ENCODE results near the gene MBD2. TPM values are rescaled to one million over a fixed set of nuclear protein-coding genes. Genes with fewer than 3 reads are reported as not detected.

MBD2 gene
- total RNA-seq, 2 experiments from 2014 or later = 101 to 102 TPM

DNA sequence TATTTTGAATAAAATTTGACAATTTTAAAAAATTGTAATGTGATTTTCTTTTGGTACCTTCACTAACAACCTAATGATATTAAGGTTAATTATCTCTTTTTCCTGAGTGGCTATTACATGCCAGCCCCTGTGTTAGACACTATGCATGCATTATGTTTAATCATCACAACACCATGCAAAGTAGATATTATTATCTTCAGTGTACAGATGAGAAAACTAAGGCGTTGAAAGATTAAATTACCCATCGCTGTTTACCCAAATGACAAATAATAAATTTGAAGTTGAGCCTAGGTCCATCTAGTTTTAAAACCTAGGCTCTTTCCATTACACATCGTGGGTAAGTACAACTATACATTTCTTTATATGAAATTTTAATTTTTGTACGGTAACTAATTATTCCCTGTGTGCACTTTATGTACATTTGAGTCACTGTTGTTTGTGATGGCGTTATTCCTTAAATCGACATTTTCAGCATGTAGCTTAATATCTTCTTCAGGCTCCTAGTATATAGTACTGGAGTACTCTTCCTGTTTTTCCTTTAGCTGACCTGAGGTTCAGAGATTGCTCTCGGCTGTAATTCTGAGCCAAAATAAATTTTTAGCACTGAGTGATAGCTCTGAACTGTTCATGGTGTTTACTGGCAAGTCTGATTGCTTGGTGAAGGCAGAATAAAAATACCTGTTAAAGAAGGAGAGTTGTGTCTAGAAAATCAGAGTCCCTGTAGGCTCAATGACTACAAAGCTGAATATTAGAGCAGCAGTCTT, 13.9 kb upstream of the MBD2 start:
- intact Hi-C loops (cut with micrococcal nuclease) = no loop called here
- Mint-ChIP-seq H3K9me3 (no peaks in the 10 kb centered on the region), H3K27ac (no peak overlapping the region), H3K36me3 (ENCODE audit: low read depth) (no peaks in the 10 kb centered on the region), H3K4me3 (no peak overlapping the region), H3K27me3 (peaks cover 3% of the 10 kb centered on the region), H3K4me1 (ENCODE audit: low read depth) (no peaks in the 10 kb centered on the region)
- ChIA-PET POLR2A (no interaction called here), CTCF (interaction anchor here (1.5 kb wide), 1 partner anchor 9 kb away, joined by 3 read pairs; no protein-coding TSS in a partner anchor)
- TF ChIP-seq, protein P1, sequence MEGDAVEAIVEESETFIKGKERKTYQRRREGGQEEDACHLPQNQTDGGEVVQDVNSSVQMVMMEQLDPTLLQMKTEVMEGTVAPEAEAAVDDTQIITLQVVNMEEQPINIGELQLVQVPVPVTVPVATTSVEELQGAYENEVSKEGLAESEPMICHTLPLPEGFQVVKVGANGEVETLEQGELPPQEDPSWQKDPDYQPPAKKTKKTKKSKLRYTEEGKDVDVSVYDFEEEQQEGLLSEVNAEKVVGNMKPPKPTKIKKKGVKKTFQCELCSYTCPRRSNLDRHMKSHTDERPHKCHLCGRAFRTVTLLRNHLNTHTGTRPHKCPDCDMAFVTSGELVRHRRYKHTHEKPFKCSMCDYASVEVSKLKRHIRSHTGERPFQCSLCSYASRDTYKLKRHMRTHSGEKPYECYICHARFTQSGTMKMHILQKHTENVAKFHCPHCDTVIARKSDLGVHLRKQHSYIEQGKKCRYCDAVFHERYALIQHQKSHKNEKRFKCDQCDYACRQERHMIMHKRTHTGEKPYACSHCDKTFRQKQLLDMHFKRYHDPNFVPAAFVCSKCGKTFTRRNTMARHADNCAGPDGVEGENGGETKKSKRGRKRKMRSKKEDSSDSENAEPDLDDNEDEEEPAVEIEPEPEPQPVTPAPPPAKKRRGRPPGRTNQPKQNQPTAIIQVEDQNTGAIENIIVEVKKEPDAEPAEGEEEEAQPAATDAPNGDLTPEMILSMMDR (IDR thresholded peaks at IDR 0.05) = no peak
- DNase-seq = no peak
- ATAC-seq = no peak

DNA sequence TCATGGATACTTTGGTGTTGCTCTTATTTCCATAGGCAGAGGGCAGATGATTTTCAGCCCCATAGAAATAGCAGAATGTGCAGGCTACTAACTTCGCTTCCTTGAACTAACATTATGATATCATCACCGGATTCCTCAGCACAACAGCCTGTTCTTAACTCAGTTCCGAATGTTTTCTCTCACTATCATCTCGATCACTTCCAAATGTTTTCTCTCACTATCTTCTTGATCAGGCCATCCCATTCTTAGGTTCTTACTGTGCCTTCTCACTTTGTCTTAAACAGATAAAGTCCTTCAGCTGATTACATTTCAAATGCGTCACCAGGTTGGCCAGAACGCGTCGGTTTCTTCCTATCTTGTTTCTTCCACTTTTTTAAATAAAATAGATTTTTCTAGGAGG, 11.4 kb upstream of the MBD2 start:
- ChIA-PET CTCF (no interaction called here), POLR2A (no interaction called here)
- TF ChIP-seq, protein P1 (IDR thresholded peaks at IDR 0.05) = no peak
- H3K36me3 Mint-ChIP-seq (ENCODE audit: low read depth) = no peaks in the 10 kb centered on the region
- no peaks in the 10 kb centered on the region for H3K4me1 Mint-ChIP-seq (ENCODE audit: low read depth)
- no peaks in the 10 kb centered on the region for H3K9me3 Mint-ChIP-seq
- intact Hi-C loops (cut with micrococcal nuclease) = no loop called here
- DNase-seq (no peak), ATAC-seq (no peak)
- no peak overlapping the region for H3K4me3 Mint-ChIP-seq
- H3K27ac Mint-ChIP-seq = no peak overlapping the region
- peaks cover 3% of the 10 kb centered on the region for H3K27me3 Mint-ChIP-seq

DNA sequence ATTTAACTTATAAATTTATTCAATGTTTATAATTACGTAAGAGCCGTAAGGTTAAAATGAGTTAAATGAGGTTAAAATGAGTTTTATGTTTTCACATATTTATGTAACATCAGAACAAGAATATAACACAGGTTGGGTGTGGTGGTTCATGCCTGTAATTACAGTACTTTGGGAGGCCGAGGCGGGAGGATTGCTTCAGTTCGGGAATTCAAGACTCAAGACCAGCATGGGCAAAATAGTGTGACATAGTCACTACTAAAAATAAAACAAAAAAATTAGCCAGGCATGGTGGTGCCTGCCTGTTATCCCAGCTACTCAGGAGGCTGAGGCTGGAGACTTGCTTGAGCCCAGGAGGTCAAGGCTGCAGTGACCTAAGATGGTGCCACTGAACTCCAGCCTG, 9.3 kb upstream of the MBD2 start:
- intact Hi-C loops (cut with micrococcal nuclease) = no loop called here
- ATAC-seq (no peak), DNase-seq (no peak)
- no peak overlapping the region for H3K4me3 Mint-ChIP-seq
- peaks cover 3% of the 10 kb centered on the region for H3K27me3 Mint-ChIP-seq
- TF ChIP-seq, protein P1 (IDR thresholded peaks at IDR 0.05) = no peak
- H3K27ac Mint-ChIP-seq = no peak overlapping the region
- H3K36me3 Mint-ChIP-seq (ENCODE audit: low read depth) = no peaks in the 10 kb centered on the region
- H3K4me1 Mint-ChIP-seq (ENCODE audit: low read depth) = peaks cover 11% of the 10 kb centered on the region
- ChIA-PET POLR2A (interaction anchor here (1.0 kb wide), 1 partner anchor 9 kb away, joined by 3 read pairs; the partner anchor contains the start of gene MBD2), CTCF (no interaction called here)
- H3K9me3 Mint-ChIP-seq = no peaks in the 10 kb centered on the region

DNA sequence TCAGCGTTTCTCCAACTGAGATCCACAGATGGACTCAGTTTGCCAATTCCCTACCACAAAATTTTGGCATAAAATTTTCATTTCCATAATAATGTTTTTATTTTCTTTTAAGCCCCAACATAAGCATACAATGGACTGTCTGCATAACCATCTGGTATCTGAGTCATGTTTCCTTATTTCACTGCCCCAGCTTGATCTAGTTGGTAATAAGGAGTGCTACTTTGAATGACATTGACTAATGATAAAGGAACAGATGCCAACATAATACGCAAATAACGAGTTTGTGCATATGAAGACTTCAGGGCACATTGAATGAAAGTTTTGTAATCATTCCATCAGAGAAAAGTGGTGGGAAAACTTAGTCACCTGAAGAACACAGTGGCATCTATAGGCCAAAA, 8.8 kb upstream of the MBD2 start:
- intact Hi-C loops (cut with micrococcal nuclease) = no loop called here
- Mint-ChIP-seq H3K27ac (no peak overlapping the region), H3K9me3 (no peaks in the 10 kb centered on the region), H3K27me3 (peaks cover 3% of the 10 kb centered on the region), H3K4me3 (no peak overlapping the region), H3K36me3 (ENCODE audit: low read depth) (no peaks in the 10 kb centered on the region), H3K4me1 (ENCODE audit: low read depth) (peaks cover 13% of the 10 kb centered on the region)
- ChIA-PET CTCF (no interaction called here), POLR2A (interaction anchor here (0.8 to 1.0 kb wide), 2 partner anchors 8 to 1038 kb away, joined by 3 read pairs; partner anchors contain the start of gene MBD2)
- no peak for DNase-seq
- ATAC-seq = no peak
- TF ChIP-seq, protein P1 (IDR thresholded peaks at IDR 0.05) = no peak

DNA sequence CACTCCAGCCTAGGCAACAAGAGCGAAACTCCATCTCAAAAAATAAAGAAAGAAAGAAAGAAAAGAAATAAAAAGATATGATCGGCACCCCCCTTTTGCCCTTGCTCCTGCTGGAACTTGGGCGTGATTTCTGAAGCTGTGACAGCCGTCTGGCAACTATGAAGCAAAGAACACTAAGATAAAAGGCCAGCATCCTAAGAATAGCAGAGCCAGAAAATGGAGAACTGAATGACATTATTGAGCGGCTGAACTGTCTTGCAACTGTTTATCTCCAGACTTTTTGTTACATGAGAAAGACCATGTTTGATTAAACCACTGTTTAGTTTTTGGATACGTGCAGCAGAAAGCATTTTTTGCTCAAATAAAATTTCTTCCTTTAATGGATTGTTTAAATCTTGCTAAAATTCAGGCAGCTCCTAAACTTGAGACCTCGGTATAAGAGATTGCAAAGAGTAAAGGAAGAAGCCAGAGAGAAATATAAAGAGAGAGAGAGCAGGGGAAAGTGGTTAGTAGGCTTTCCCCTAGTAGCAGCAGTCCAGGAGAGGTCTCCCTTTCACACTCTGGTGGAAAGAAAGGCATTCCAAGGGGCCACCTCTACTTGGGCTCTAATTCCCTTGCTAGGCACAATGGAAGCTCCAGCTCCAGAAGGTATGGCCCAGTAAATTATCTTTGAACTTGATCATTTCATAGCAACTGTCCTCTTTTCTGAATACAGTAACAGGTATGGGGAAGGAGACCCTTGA, 8.2 kb upstream of the MBD2 start:
- DNase-seq (no peak), ATAC-seq (no peak)
- intact Hi-C loops (cut with micrococcal nuclease) = no loop called here
- TF ChIP-seq, protein P1 (IDR thresholded peaks at IDR 0.05) = no peak
- Mint-ChIP-seq H3K4me1 (ENCODE audit: low read depth) (peaks cover 13% of the 10 kb centered on the region), H3K36me3 (ENCODE audit: low read depth) (no peaks in the 10 kb centered on the region), H3K9me3 (no peaks in the 10 kb centered on the region), H3K27ac (no peak overlapping the region), H3K27me3 (peaks cover 3% of the 10 kb centered on the region), H3K4me3 (no peak overlapping the region)
- ChIA-PET CTCF (no interaction called here), POLR2A (interaction anchor here (0.8 kb wide), 1 partner anchor 1038 kb away, joined by 3 read pairs; no protein-coding TSS in a partner anchor)
